IMR-90 (cell line): ENCODE data around the gene GSS.

Experiments
- CHD1 ChIP-seq: IDR thresholded peaks from 2 replicates; pipeline ENCODE4 v1.6.1; 2012; ENCODE audit warnings: low read depth, low read length, improper control_type of control experiment
- MXI1 ChIP-seq: IDR thresholded peaks from 2 replicates; pipeline ENCODE4 v1.6.1; 2012; ENCODE audit warnings: low read depth, mild to moderate bottlenecking, low read length, moderate library complexity, borderline replicate concordance
- RAD21 ChIP-seq: IDR thresholded peaks from 2 replicates; pipeline ENCODE4 v1.6.1; 2012; ENCODE audit warnings: low read length, improper control_type of control experiment
- RCOR1 ChIP-seq: IDR thresholded peaks from 2 replicates; pipeline ENCODE4 v1.6.1; 2012; ENCODE audit warnings: mild to moderate bottlenecking, low read length, improper control_type of control experiment; ENCODE audit not compliant: insufficient replicate concordance
- SMC3 ChIP-seq: fragments of 150-350 bp; IDR thresholded peaks from 2 replicates; pipeline ENCODE4 v1.6.1; 2016; ENCODE audit warnings: low read depth, mild to moderate bottlenecking, antibody characterized with exemption, low read length, moderate library complexity
- TF ChIP-seq, protein P1 (sequence below): conservative IDR thresholded peaks from 2 replicates; pipeline ENCODE4 v1.5.1; 2012; ENCODE audit warnings: mild to moderate bottlenecking, low read depth, low read length, improper control_type of control experiment
- TF ChIP-seq, protein P2 (sequence below): fragments of 150-350 bp; IDR thresholded peaks from 2 replicates; pipeline ENCODE4 v1.6.1; 2017; ENCODE audit warnings: mild to moderate bottlenecking, antibody characterized with exemption, low read length, low read depth

DNA sequence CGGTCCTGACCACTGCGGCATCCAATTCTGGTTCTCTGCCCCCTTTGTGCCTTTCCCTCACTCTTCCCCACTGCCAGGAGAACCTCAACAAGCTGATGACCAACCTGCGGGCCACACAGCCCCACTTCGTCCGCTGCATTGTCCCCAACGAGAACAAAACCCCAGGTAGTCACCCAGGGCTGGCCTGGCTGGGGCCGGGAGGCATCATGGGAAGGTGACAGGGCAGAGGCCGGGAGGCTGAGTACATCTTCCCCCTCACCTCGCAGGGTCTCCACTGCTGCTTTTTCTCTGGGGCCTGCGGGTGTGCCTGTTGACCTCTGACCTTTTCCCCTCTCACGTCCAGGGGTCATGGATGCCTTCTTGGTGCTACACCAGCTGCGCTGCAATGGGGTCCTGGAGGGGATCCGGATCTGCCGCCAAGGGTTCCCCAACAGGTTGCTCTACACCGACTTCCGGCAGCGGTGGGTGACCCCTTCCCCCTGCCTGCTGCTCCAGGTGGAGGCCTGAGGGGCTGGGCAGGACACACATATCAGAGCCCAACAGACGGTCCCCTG lies 35.1 kb upstream of the GSS start:
- TF ChIP-seq MXI1 (no peak), RCOR1 (no peak), CHD1 (no peak), SMC3 (no peak), RAD21 (no peak)
- TF ChIP-seq, protein P1, sequence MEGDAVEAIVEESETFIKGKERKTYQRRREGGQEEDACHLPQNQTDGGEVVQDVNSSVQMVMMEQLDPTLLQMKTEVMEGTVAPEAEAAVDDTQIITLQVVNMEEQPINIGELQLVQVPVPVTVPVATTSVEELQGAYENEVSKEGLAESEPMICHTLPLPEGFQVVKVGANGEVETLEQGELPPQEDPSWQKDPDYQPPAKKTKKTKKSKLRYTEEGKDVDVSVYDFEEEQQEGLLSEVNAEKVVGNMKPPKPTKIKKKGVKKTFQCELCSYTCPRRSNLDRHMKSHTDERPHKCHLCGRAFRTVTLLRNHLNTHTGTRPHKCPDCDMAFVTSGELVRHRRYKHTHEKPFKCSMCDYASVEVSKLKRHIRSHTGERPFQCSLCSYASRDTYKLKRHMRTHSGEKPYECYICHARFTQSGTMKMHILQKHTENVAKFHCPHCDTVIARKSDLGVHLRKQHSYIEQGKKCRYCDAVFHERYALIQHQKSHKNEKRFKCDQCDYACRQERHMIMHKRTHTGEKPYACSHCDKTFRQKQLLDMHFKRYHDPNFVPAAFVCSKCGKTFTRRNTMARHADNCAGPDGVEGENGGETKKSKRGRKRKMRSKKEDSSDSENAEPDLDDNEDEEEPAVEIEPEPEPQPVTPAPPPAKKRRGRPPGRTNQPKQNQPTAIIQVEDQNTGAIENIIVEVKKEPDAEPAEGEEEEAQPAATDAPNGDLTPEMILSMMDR = no peak
- TF ChIP-seq, protein P2, sequence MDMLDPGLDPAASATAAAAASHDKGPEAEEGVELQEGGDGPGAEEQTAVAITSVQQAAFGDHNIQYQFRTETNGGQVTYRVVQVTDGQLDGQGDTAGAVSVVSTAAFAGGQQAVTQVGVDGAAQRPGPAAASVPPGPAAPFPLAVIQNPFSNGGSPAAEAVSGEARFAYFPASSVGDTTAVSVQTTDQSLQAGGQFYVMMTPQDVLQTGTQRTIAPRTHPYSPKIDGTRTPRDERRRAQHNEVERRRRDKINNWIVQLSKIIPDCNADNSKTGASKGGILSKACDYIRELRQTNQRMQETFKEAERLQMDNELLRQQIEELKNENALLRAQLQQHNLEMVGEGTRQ = no peak
